AG08396 (cell line): ENCODE data around the gene ZFP36L1.
A peak's percentile ranks its signal among the peaks of the same experiment; 100 is the strongest.

Experiments
- DNase-seq: peaks from one replicate; pipeline ENCODE4 v3.0.0; 2012; ENCODE audit warnings: low spot score, mixed read lengths

ZFP36L1 gene

GRCh38 chr14:68762953-68763764, 29.7 kb downstream of the ZFP36L1 start:
- DNase-seq, result peak; percentile 63

- DNase-seq, result no peak
Measured at GRCh38 chr14:68761391-68761790, 31.5 kb downstream of the ZFP36L1 start.

- DNase-seq, result no peak
Measured at GRCh38 chr14:68760761-68761160, 32.1 kb downstream of the ZFP36L1 start.

GRCh38 chr14:68759937-68760336, 32.9 kb downstream of the ZFP36L1 start:
- DNase-seq, result no peak

- DNase-seq, result no peak
Measured at GRCh38 chr14:68759017-68759560, 33.8 kb downstream of the ZFP36L1 start.

- DNase-seq, result no peak
Measured at GRCh38 chr14:68758301-68758700, 34.6 kb downstream of the ZFP36L1 start.

GRCh38 chr14:68757618-68758081, 35.2 kb downstream of the ZFP36L1 start:
- DNase-seq, result no peak

- no peak for DNase-seq
Measured at GRCh38 chr14:68756734-68757133, 36.1 kb downstream of the ZFP36L1 start.

- DNase-seq, result no peak
Measured at GRCh38 chr14:68756000-68756481, 36.8 kb downstream of the ZFP36L1 start.

GRCh38 chr14:68755016-68755353, 37.9 kb downstream of the ZFP36L1 start:
- no peak for DNase-seq

- DNase-seq, result no peak
Measured at GRCh38 chr14:68753690-68754089, 39.2 kb downstream of the ZFP36L1 start.

- DNase-seq, result no peak
Measured at GRCh38 chr14:68752271-68753006, 40.4 kb downstream of the ZFP36L1 start.

- DNase-seq, result no peak
Measured at GRCh38 chr14:68749487-68750475, 43.1 kb downstream of the ZFP36L1 start.

GRCh38 chr14:68748691-68749090, 44.2 kb downstream of the ZFP36L1 start:
- DNase-seq, result no peak

- DNase-seq, result no peak
Measured at GRCh38 chr14:68748260-68748659, 44.6 kb downstream of the ZFP36L1 start.

- DNase-seq, result no peak
Measured at GRCh38 chr14:68747393-68747792, 45.5 kb downstream of the ZFP36L1 start.

- no peak for DNase-seq
Measured at GRCh38 chr14:68744613-68745012, 48.3 kb downstream of the ZFP36L1 start.

GRCh38 chr14:68741839-68742470, 50.9 kb downstream of the ZFP36L1 start:
- DNase-seq, result no peak

GRCh38 chr14:68741477-68741791, 51.4 kb downstream of the ZFP36L1 start:
- no peak for DNase-seq

- no peak for DNase-seq
Measured at GRCh38 chr14:68740788-68741476, 51.9 kb downstream of the ZFP36L1 start.

- no peak for DNase-seq
Measured at GRCh38 chr14:68739701-68740100, 53.2 kb downstream of the ZFP36L1 start.
